T-cell (primary cell): Measurements from ENCODE around the gene PPP6R1. TPM values are rescaled to one million over a fixed set of nuclear protein-coding genes. Genes with fewer than 3 reads are reported as not detected.
A peak's percentile ranks its signal among the peaks of the same experiment; 100 is the strongest.

Source experiments
- ATAC-seq, 4 experiments: fragments of 200-7000 bp in 3 of 4; fragments of 150-1000 bp in 1 of 4; cut with Tn5 transposase; replicated peaks in 1 of 4; 1 replicate in 3 of 4; 2 replicates in 1 of 4; pipeline ENCODE4 v1.10.0; 2021; ENCODE audit warnings: moderate library complexity in 3 of 4, mild to moderate bottlenecking in 2 of 4, moderate number of reproducible peaks in 1 of 4
- CTCF ChIA-PET, 2 donors: fragments of 300-600 bp; sonication (Branson Sonifier 250); formaldehyde crosslinking; loops; one replicate each; lab custom pipeline; 2022; ENCODE audit warnings: antibody characterized with exemption in 2 of 2; lab: Charles Lee
- POLR2A ChIA-PET, 2 donors: fragments of 300-600 bp; sonication (Branson Sonifier 250); formaldehyde crosslinking; loops; one replicate each; lab custom pipeline; 2022; ENCODE audit warnings: antibody characterized with exemption in 2 of 2; lab: Charles Lee
- DNase-seq, 35 experiments: peaks; one replicate each; pipeline versions ENCODE4 v3.0.0 to v3.0.0-alpha.2; 2013 to 2023
- H3K27ac ChIP-seq: one replicate; pipeline ENCODE4 v1.5.1; 2013; ENCODE audit warnings: low read length
- H3K27me3 ChIP-seq, 2 experiments: replicated peaks in 1 of 2; 1 replicate in 1 of 2; 2 replicates in 1 of 2; pipeline versions ENCODE4 v1.6.1 to v1.7.0; 2013; ENCODE audit warnings: low read length in 1 of 2, mixed read lengths in 1 of 2; ENCODE audit not compliant: control insufficient read depth in 2 of 2, insufficient read depth in 2 of 2; ENCODE audit errors: extremely low read depth in 1 of 2
- H3K36me3 ChIP-seq, 2 donors: 1 replicate in 1 of 2; 2 replicates in 1 of 2; pipeline versions ENCODE4 v1.6.1 to v1.7.0; 2013; ENCODE audit warnings: low read length in 1 of 2; ENCODE audit not compliant: control insufficient read depth in 2 of 2, insufficient read depth in 1 of 2; ENCODE audit errors: extremely low read depth in 1 of 2
- H3K4me1 ChIP-seq, 2 experiments: 1 replicate in 1 of 2; 2 replicates in 1 of 2; pipeline versions ENCODE4 v1.6.1 to v1.7.0; 2013; ENCODE audit warnings: low read length in 2 of 2, mixed read lengths in 1 of 2; ENCODE audit not compliant: insufficient read depth in 2 of 2, control insufficient read depth in 1 of 2; ENCODE audit errors: extremely low read depth in 1 of 2
- H3K4me3 ChIP-seq, 2 donors: 1 replicate in 1 of 2; 2 replicates in 1 of 2; pipeline versions ENCODE4 v1.5.1 to v1.7.0; 2013; ENCODE audit warnings: mild to moderate bottlenecking in 2 of 2, low read length in 1 of 2, moderate library complexity in 1 of 2; ENCODE audit not compliant: control insufficient read depth in 1 of 2; ENCODE audit errors: extremely low read depth in 1 of 2
- H3K9me3 ChIP-seq: 2 replicates; pipeline ENCODE4 v1.7.0; 2013
- H3K27ac Mint-ChIP-seq, 2 donors: one replicate each; pipeline ENCODE4 v1.8.0; 2020 to 2021; ENCODE audit warnings: mild to moderate bottlenecking in 2 of 2, mixed read lengths in 2 of 2
- H3K27me3 Mint-ChIP-seq, 2 donors: one replicate each; pipeline ENCODE4 v1.8.0; 2021 to 2022; ENCODE audit warnings: mixed read lengths in 2 of 2
- H3K36me3 Mint-ChIP-seq: one replicate; pipeline ENCODE4 v1.8.0; 2021; ENCODE audit warnings: mixed read lengths
- H3K4me1 Mint-ChIP-seq, 3 donors: one replicate each; pipeline ENCODE4 v1.8.0; 2020 to 2022; ENCODE audit warnings: mixed read lengths in 3 of 3, mild to moderate bottlenecking in 1 of 3
- H3K4me3 Mint-ChIP-seq, 3 donors: one replicate each; pipeline ENCODE4 v1.8.0; 2020 to 2022; ENCODE audit warnings: mild to moderate bottlenecking in 3 of 3, mixed read lengths in 3 of 3, moderate library complexity in 3 of 3
- H3K9me3 Mint-ChIP-seq, 3 donors: one replicate each; pipeline ENCODE4 v1.8.0; 2020 to 2022; ENCODE audit warnings: mixed read lengths in 3 of 3
- WGBS: methylation state at CpG from one replicate; pipeline ENCODE4 v1.1.5; 2013; ENCODE audit warnings: missing lambda C conversion rate; ENCODE audit not compliant: insufficient coverage; 5-methylcytosine and 5-hydroxymethylcytosine counted together
- total RNA-seq, 35 experiments: library from RNA in 6 of 35; stranded (reverse) in 6 of 35; fragments of 120-200 nt in 1 of 35; gene quantifications; one replicate each; pipeline versions ENCODE4 v1.2.1 to v1.2.4 and lab custom pipeline; 2013 to 2026

The PPP6R1 gene
- total RNA-seq, 5 donors from 2014 or later (not counting 1 experiment from before 2014, with no cell fraction given) = 173 to 208 (median 194) TPM

DNA sequence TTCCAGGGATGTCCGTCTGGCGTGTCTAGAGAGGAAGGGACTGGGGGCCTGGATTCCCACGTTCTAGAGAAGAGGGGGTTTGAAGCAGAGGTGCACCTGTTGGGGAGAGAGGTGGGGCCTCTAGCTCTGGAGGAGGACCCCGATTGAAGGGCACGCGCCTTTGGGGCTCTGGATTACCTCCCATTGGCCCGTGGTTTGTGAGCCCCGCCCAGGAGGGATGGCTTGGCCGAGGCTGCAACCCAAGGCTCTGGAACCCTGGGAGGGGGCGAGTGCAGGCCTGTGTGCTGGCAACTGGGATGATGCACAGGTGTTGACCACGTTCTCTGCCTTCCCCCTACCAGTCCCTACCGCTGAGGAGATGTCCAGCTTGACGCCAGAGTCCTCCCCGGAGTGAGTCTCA is 46.2 kb upstream of the PPP6R1 start:
- DNase-seq (no peak), ATAC-seq (no peak)
- no peaks in the 10 kb centered on the region for H3K27me3 Mint-ChIP-seq
- WGBS = 81% methylated on average over 9 of the region's 14 CpGs
- Histone ChIP-seq H3K36me3 (no peaks in the 10 kb centered on the region), H3K4me1 (peaks cover 0 to 17% of the 10 kb centered on the region in 2 experiments), H3K27me3 (peaks cover 0 to 13% of the 10 kb centered on the region in 2 experiments), H3K9me3 (no peaks in the 10 kb centered on the region), H3K27ac (no peak overlapping the region), H3K4me3 (no peak overlapping the region)
- ChIA-PET POLR2A (no interaction called here), CTCF (no interaction called here)
- H3K9me3 Mint-ChIP-seq = no peaks in the 10 kb centered on the region
- H3K27ac Mint-ChIP-seq = no peak overlapping the region
- H3K36me3 Mint-ChIP-seq = no peaks in the 10 kb centered on the region
- peaks cover 11 to 13% (median 11%) of the 10 kb centered on the region in 3 donors for H3K4me1 Mint-ChIP-seq
- H3K4me3 Mint-ChIP-seq = no peak overlapping the region

DNA sequence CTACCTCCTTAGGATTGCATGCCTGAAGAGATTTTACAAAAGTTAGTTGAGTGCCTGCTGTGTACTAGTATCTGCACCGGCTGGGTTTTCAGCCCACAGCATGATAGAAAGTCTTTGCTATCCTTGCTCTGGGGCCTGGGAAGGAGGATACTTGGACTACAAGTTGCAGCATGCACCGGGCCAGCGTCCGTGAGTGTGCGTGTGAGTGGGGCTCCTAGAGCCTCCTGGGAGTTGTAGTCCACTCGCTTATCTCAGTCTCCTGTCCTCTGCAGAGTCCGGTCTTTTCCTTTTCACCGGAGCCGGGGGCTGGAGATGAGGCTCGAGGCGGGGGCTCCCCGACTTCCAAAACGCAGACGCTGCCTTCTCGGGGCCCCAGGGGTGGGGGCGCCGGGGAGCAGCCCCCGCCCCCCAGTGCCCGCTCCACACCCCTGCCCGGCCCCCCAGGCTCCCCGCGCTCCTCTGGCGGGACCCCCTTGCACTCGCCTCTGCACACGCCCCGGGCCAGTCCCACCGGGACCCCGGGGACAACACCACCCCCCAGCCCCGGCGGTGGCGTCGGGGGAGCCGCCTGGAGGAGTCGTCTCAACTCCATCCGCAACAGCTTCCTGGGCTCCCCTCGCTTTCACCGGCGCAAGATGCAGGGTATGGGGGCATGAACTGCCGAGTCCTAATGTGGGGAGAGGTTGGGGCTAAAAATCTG is 45.6 kb upstream of the PPP6R1 start:
- Mint-ChIP-seq H3K4me1 (peaks cover 11 to 13% (median 11%) of the 10 kb centered on the region in 3 donors), H3K27ac (no peak overlapping the region), H3K36me3 (no peaks in the 10 kb centered on the region), H3K9me3 (no peaks in the 10 kb centered on the region), H3K4me3 (no peak overlapping the region), H3K27me3 (no peaks in the 10 kb centered on the region)
- peaks cover 0 to 17% of the 10 kb centered on the region in 2 experiments for H3K4me1 ChIP-seq
- peak in 1 of 35 experiments; percentile 31 for DNase-seq
- peaks cover 0 to 17% of the 10 kb centered on the region in 2 experiments for H3K27me3 ChIP-seq
- 92% methylated on average over 29 of the region's 39 CpGs for WGBS
- CTCF ChIA-PET = no interaction called here
- no peak overlapping the region for H3K27ac ChIP-seq
- POLR2A ChIA-PET = no interaction called here
- H3K9me3 ChIP-seq = no peaks in the 10 kb centered on the region
- ATAC-seq = no peak
- H3K4me3 ChIP-seq = no peak overlapping the region
- no peaks in the 10 kb centered on the region for H3K36me3 ChIP-seq

DNA sequence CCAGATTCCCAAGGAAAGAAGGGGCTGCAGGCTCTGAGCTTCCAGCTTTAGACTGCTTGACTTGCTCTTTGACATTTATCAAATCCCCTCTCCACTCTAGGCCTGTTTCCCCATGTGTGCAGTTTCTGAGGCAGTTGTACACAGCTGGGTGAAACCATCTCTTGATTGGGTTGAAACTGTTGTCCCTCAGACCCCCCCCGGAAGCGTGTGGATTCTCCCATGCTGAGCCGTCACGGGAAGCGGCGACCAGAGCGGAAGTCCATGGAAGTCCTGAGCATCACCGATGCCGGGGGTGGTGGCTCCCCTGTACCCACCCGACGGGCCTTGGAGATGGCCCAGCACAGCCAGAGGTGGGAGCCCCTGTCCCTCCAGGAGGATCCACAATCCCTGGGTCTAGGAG is 44.7 kb upstream of the PPP6R1 start:
- no peak overlapping the region for H3K4me3 ChIP-seq
- Mint-ChIP-seq H3K27ac (no peak overlapping the region), H3K36me3 (no peaks in the 10 kb centered on the region), H3K27me3 (no peaks in the 10 kb centered on the region), H3K9me3 (no peaks in the 10 kb centered on the region), H3K4me1 (peaks cover 11 to 13% (median 11%) of the 10 kb centered on the region in 3 donors), H3K4me3 (no peak overlapping the region)
- H3K4me1 ChIP-seq = peaks cover 0 to 17% of the 10 kb centered on the region in 2 experiments
- POLR2A ChIA-PET = no interaction called here
- CTCF ChIA-PET = no interaction called here
- 81% methylated on average over 3 of the region's 11 CpGs for WGBS
- DNase-seq (no peak), ATAC-seq (no peak)
- no peaks in the 10 kb centered on the region for H3K36me3 ChIP-seq
- no peak overlapping the region for H3K27ac ChIP-seq
- H3K9me3 ChIP-seq = no peaks in the 10 kb centered on the region
- peaks cover 0 to 17% of the 10 kb centered on the region in 2 experiments for H3K27me3 ChIP-seq

GRCh38 chr19:55302318-55302703 is 43.5 kb upstream of the PPP6R1 start:
- Histone ChIP-seq H3K4me1 (peaks cover 0 to 17% of the 10 kb centered on the region in 2 experiments), H3K27me3 (peaks cover 0 to 17% of the 10 kb centered on the region in 2 experiments), H3K4me3 (peak overlapping the region; percentile 50 to 67), H3K27ac (peak overlapping the region; percentile 53), H3K9me3 (no peaks in the 10 kb centered on the region), H3K36me3 (no peaks in the 10 kb centered on the region)
- ChIA-PET POLR2A (interaction anchor here in 1 of 2 donors (0.5 kb wide), 1 partner anchor 43 kb away, joined by 3 read pairs; no protein-coding TSS in a partner anchor), CTCF (interaction anchor here (0.5 to 2.5 kb wide), 7 partner anchors 10 to 202 kb away, joined by 3 to 15 read pairs (median 5); partner anchors contain the start of genes ISOC2 (in 1 of the 2) and KMT5C (in 1 of the 2))
- Mint-ChIP-seq H3K4me3 (peak overlapping the region; percentile 78 to 83 (median 81)), H3K36me3 (no peaks in the 10 kb centered on the region), H3K27ac (peak overlapping the region; percentile 70 to 86), H3K4me1 (peaks cover 11 to 13% (median 11%) of the 10 kb centered on the region in 3 donors), H3K9me3 (no peaks in the 10 kb centered on the region), H3K27me3 (no peaks in the 10 kb centered on the region)
- ATAC-seq = no peak
- WGBS = 56% methylated on average over 6 of the region's 12 CpGs
- DNase-seq = no peak

DNA sequence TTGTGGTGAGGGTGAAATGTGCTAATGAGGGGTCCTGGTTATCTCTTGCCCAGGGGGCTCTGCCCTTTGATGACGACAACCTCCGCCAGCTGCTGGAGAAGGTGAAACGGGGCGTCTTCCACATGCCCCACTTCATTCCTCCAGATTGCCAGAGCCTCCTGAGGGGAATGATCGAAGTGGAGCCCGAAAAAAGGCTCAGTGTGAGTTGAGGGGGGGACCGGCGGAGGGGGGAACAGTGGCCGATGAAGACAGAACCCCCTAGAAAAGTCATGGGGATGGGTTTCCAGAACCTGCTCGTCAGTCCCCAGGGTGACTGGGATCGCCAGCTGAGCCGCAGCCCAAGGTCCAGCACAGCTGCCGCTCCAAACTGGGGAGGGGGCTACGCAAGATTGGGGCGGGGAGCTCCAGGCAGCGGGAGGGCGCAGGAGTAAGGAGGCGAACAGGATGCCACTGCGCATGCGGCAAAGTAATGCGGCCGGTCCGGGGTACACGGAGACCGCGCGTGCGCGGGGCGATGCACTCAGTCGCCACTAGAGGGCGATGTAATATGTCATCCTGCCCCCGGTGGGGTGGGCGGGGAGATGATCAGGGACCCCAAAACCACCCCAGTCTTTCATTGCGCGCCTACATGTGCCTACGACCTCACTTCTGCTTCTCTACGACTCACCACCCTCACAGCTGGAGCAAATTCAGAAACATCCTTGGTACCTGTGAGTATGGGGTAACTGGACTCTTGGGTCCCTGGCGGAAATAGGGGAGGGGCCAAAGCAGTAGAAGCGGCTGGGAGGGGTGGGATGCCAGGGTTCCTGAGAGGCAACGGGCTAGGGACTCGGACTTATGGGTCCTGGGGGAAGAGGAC is 42.9 kb upstream of the PPP6R1 start:
- WGBS = 3% methylated on average over 27 of the region's 42 CpGs
- DNase-seq (peak; percentile 74 to 97 (median 90)), ATAC-seq (peak; percentile 87 to 91 (median 89))
- peaks cover 0 to 17% of the 10 kb centered on the region in 2 experiments for H3K4me1 ChIP-seq
- ChIA-PET POLR2A (interaction anchor here in 1 of 2 donors (1.1 kb wide), 1 partner anchor 38 kb away, joined by 6 read pairs; the partner anchor contains the start of gene KMT5C), CTCF (interaction anchor here (0.5 to 2.5 kb wide), 8 partner anchors 10 to 202 kb away, joined by 3 to 15 read pairs (median 4); partner anchors contain the start of genes ISOC2 (in 1 of the 2) and KMT5C (in 1 of the 2))
- Mint-ChIP-seq H3K9me3 (no peaks in the 10 kb centered on the region), H3K4me1 (peaks cover 11 to 13% (median 11%) of the 10 kb centered on the region in 3 donors), H3K27me3 (no peaks in the 10 kb centered on the region), H3K36me3 (no peaks in the 10 kb centered on the region), H3K27ac (peak overlapping the region; percentile 70 to 86), H3K4me3 (peak overlapping the region; percentile 78 to 83 (median 81))
- peak overlapping the region; percentile 53 for H3K27ac ChIP-seq
- H3K9me3 ChIP-seq = no peaks in the 10 kb centered on the region
- H3K27me3 ChIP-seq = peaks cover 0 to 17% of the 10 kb centered on the region in 2 experiments
- H3K36me3 ChIP-seq = no peaks in the 10 kb centered on the region
- peak overlapping the region; percentile 50 to 67 for H3K4me3 ChIP-seq
